WTC11 (cell line): ENCODE data around the gene CLSTN2. TPM values are rescaled to one million over a fixed set of nuclear protein-coding genes. Genes with fewer than 3 reads are reported as not detected.

Experiments used
- ATAC-seq: fragments of 200-7000 bp; cut with Tn5 transposase; 2 replicates; pipeline ENCODE4 v1.10.0; 2021; ENCODE audit warnings: mild to moderate bottlenecking, moderate library complexity
- CTCF ChIA-PET: fragments of 300-600 bp; sonication (Branson Sonifier 250); formaldehyde crosslinking; loops from one replicate; lab custom pipeline; 2021; ENCODE audit warnings: antibody characterized with exemption; lab: Charles Lee
- POLR2A ChIA-PET: fragments of 350-600 bp; sonication (Branson Sonifier 250); formaldehyde crosslinking; loops from one replicate; lab custom pipeline; 2021; ENCODE audit warnings: antibody characterized with exemption; lab: Charles Lee
- DNase-seq: peaks from one replicate; pipeline ENCODE4 v3.0.0; 2021; ENCODE audit warnings: low spot score
- H3K27ac Mint-ChIP-seq: 2 replicates; pipeline ENCODE4 v1.8.0; 2021; ENCODE audit warnings: mixed read lengths
- H3K27me3 Mint-ChIP-seq: 2 replicates; pipeline ENCODE4 v1.8.0; 2021; ENCODE audit warnings: low read depth, mild to moderate bottlenecking, moderate library complexity, mixed read lengths
- H3K36me3 Mint-ChIP-seq: 2 replicates; pipeline ENCODE4 v1.8.0; 2021; ENCODE audit warnings: mixed read lengths
- H3K4me1 Mint-ChIP-seq: 2 replicates; pipeline ENCODE4 v1.8.0; 2022; ENCODE audit warnings: mixed read lengths
- H3K4me3 Mint-ChIP-seq: 2 replicates; pipeline ENCODE4 v1.8.0; 2021; ENCODE audit warnings: mild to moderate bottlenecking, moderate library complexity, mixed read lengths
- H3K9me3 Mint-ChIP-seq: 2 replicates; pipeline ENCODE4 v1.8.0; 2021; ENCODE audit warnings: mixed read lengths
- CREM ChIP-seq: sonication (generic); formaldehyde crosslinking; IDR thresholded peaks from 2 replicates; pipeline ENCODE4 v1.8.1; 2022; ENCODE audit warnings: mild to moderate bottlenecking, missing genetic modification reagents, moderate library complexity
- FOXK1 ChIP-seq: sonication (generic); formaldehyde crosslinking; IDR thresholded peaks from 2 replicates; pipeline ENCODE4 v1.8.0; 2022; ENCODE audit warnings: mild to moderate bottlenecking, moderate library complexity, missing genetic modification reagents
- FOXP1 ChIP-seq: sonication (generic); formaldehyde crosslinking; IDR thresholded peaks from 2 replicates; pipeline ENCODE4 v1.8.0; 2022; ENCODE audit warnings: missing genetic modification reagents, mild to moderate bottlenecking, moderate library complexity, borderline replicate concordance
- HMGA2 ChIP-seq: fragments of 250-450 bp; sonication (Bioruptor Pico); IDR thresholded peaks from 2 replicates; pipeline ENCODE4 v1.4.0; 2021; ENCODE audit warnings: mild to moderate bottlenecking, moderate library complexity
- MYBL2 ChIP-seq: sonication (generic); formaldehyde crosslinking; IDR thresholded peaks from 2 replicates; pipeline ENCODE4 v1.8.1; 2023; ENCODE audit warnings: mild to moderate bottlenecking, moderate library complexity, missing genetic modification reagents
- NFATC4 ChIP-seq: fragments of 250-450 bp; sonication (Bioruptor Pico); IDR thresholded peaks from 2 replicates; pipeline ENCODE4 v1.9.0; 2021; ENCODE audit warnings: mild to moderate bottlenecking
- NR2C2 ChIP-seq: sonication (generic); formaldehyde crosslinking; IDR thresholded peaks from 2 replicates; pipeline ENCODE4 v1.8.0; 2022; ENCODE audit warnings: mild to moderate bottlenecking, missing genetic modification reagents
- RELA ChIP-seq: sonication (generic); formaldehyde crosslinking; IDR thresholded peaks from 2 replicates; pipeline ENCODE4 v1.8.1; 2022; ENCODE audit warnings: missing genetic modification reagents, mild to moderate bottlenecking, borderline replicate concordance
- TCF7 ChIP-seq: sonication (generic); formaldehyde crosslinking; IDR thresholded peaks from 2 replicates; pipeline ENCODE4 v1.8.0; 2022; ENCODE audit warnings: mild to moderate bottlenecking, low read depth, missing genetic modification reagents, moderate library complexity
- ZNF121 ChIP-seq: sonication (generic); formaldehyde crosslinking; IDR thresholded peaks from 2 replicates; pipeline ENCODE4 v1.8.0; 2023; ENCODE audit warnings: missing genetic modification reagents
- ZNF317 ChIP-seq: sonication (generic); formaldehyde crosslinking; IDR thresholded peaks from 2 replicates; pipeline ENCODE4 v1.8.1; 2023; ENCODE audit warnings: low read depth, mild to moderate bottlenecking, moderate library complexity, missing genetic modification reagents, borderline replicate concordance
- ZNF396 ChIP-seq: fragments of 250-450 bp; sonication (Bioruptor Pico); IDR thresholded peaks from 2 replicates; pipeline ENCODE4 v1.8.0; 2021; ENCODE audit warnings: mild to moderate bottlenecking, moderate library complexity, borderline replicate concordance
- ZNF416 ChIP-seq: fragments of 250-450 bp; sonication (Bioruptor Pico); IDR thresholded peaks from 2 replicates; pipeline ENCODE4 v1.9.0; 2021; ENCODE audit warnings: mild to moderate bottlenecking, inconsistent platforms
- ZNF423 ChIP-seq: fragments of 250-450 bp; sonication (Bioruptor Pico); IDR thresholded peaks from 2 replicates; pipeline ENCODE4 v2.1.2; 2022; ENCODE audit warnings: mild to moderate bottlenecking, moderate library complexity
- ZNF671 ChIP-seq: fragments of 250-450 bp; sonication (Bioruptor Pico); IDR thresholded peaks from 2 replicates; pipeline ENCODE4 v1.8.0; 2021; ENCODE audit warnings: mild to moderate bottlenecking
- total RNA-seq: library from RNA; stranded (reverse); gene quantifications from 3 replicates; pipeline ENCODE4 v1.2.3, GENCODE V29; 2021
- TF ChIP-seq, protein P1 (sequence below): fragments of 250-450 bp; sonication (Bioruptor Pico); IDR thresholded peaks from 2 replicates; pipeline ENCODE4 v1.9.0; 2021; ENCODE audit warnings: mild to moderate bottlenecking, borderline replicate concordance
- TF ChIP-seq, protein P2 (sequence below): sonication (generic); formaldehyde crosslinking; IDR thresholded peaks from 2 replicates; pipeline ENCODE4 v1.8.1; 2023; ENCODE audit warnings: mild to moderate bottlenecking, moderate library complexity, missing genetic modification reagents
- TF ChIP-seq, protein P3 (sequence below): sonication (generic); formaldehyde crosslinking; conservative IDR thresholded peaks from 2 replicates; pipeline ENCODE4 v1.8.1; 2022; ENCODE audit warnings: mild to moderate bottlenecking, missing genetic modification reagents
- TF ChIP-seq, protein P4 (sequence below): sonication (generic); formaldehyde crosslinking; IDR thresholded peaks from 2 replicates; pipeline ENCODE4 v1.8.0; 2022; ENCODE audit warnings: mild to moderate bottlenecking, missing genetic modification reagents
- TF ChIP-seq, protein P5 (sequence below): sonication (generic); formaldehyde crosslinking; IDR thresholded peaks from 2 replicates; pipeline ENCODE4 v1.8.1; 2023; ENCODE audit warnings: mild to moderate bottlenecking, missing genetic modification reagents
- TF ChIP-seq, protein P6 (sequence below): sonication (generic); formaldehyde crosslinking; IDR thresholded peaks from 2 replicates; pipeline ENCODE4 v1.8.1; 2022; ENCODE audit warnings: mild to moderate bottlenecking, missing genetic modification reagents, moderate library complexity, borderline replicate concordance
- TF ChIP-seq, protein P7 (sequence below): sonication (generic); formaldehyde crosslinking; IDR thresholded peaks from 2 replicates; pipeline ENCODE4 v1.8.0; 2022; ENCODE audit warnings: mild to moderate bottlenecking, missing genetic modification reagents

The CLSTN2 gene
- total RNA-seq, 1 experiment from 2014 or later: 0.35 TPM

DNA sequence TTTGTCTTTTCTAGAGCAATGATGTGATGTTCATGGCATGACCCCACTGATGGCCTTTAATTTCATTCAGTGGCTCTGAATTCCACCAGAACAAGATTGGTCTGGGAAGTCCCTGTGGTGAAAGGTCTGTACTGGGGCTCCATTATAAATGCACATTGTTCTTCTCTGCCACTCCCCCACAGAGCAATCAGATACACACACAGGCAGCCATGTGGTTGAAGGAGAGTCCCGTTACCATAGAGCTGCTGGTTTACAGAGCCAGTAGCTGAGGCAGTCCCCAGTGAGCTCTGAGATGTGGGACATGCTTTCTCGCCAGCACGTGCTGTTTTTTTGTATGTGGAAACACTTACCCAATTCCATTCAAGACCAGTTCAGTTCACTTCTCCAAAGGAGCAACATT is 570.2 kb downstream of the CLSTN2 start (continued):
- TF ChIP-seq, protein P1, sequence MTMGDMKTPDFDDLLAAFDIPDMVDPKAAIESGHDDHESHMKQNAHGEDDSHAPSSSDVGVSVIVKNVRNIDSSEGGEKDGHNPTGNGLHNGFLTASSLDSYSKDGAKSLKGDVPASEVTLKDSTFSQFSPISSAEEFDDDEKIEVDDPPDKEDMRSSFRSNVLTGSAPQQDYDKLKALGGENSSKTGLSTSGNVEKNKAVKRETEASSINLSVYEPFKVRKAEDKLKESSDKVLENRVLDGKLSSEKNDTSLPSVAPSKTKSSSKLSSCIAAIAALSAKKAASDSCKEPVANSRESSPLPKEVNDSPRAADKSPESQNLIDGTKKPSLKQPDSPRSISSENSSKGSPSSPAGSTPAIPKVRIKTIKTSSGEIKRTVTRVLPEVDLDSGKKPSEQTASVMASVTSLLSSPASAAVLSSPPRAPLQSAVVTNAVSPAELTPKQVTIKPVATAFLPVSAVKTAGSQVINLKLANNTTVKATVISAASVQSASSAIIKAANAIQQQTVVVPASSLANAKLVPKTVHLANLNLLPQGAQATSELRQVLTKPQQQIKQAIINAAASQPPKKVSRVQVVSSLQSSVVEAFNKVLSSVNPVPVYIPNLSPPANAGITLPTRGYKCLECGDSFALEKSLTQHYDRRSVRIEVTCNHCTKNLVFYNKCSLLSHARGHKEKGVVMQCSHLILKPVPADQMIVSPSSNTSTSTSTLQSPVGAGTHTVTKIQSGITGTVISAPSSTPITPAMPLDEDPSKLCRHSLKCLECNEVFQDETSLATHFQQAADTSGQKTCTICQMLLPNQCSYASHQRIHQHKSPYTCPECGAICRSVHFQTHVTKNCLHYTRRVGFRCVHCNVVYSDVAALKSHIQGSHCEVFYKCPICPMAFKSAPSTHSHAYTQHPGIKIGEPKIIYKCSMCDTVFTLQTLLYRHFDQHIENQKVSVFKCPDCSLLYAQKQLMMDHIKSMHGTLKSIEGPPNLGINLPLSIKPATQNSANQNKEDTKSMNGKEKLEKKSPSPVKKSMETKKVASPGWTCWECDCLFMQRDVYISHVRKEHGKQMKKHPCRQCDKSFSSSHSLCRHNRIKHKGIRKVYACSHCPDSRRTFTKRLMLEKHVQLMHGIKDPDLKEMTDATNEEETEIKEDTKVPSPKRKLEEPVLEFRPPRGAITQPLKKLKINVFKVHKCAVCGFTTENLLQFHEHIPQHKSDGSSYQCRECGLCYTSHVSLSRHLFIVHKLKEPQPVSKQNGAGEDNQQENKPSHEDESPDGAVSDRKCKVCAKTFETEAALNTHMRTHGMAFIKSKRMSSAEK: no peak

DNA sequence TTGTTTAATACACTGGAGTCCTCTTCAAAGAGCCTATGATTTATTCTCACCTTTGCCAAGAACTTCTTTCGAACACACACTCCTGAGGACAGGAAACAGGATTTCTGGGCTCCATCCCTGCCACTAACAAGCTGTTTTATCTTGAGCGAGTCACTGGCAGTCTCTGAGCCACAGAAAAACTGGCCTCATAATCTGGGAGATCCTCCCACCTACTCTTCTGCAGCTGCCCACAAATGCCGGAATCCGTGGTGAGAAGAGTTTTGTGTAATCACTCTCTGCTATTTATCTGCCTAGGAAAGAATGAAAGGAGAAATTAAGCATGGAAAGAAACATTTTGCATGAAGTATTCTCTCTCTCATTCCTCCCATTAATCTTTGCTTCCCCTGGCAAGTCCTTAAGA is 570.9 kb downstream of the CLSTN2 start:
- no peaks in the 10 kb centered on the region for H3K36me3 Mint-ChIP-seq
- no peaks in the 10 kb centered on the region for H3K9me3 Mint-ChIP-seq
- no peak overlapping the region for H3K27ac Mint-ChIP-seq
- peaks cover 62% of the 10 kb centered on the region for H3K4me1 Mint-ChIP-seq
- no peak overlapping the region for H3K4me3 Mint-ChIP-seq
- TF ChIP-seq ZNF671 (CRISPR knock-in tag): no peak
- no peak for TF ChIP-seq ZNF396 (CRISPR knock-in tag)
- no peak for TF ChIP-seq ZNF416 (CRISPR knock-in tag)
- no peak for TF ChIP-seq NFATC4
- no peak for TF ChIP-seq TCF7 (CRISPR knock-in tag)
- TF ChIP-seq, protein P2, sequence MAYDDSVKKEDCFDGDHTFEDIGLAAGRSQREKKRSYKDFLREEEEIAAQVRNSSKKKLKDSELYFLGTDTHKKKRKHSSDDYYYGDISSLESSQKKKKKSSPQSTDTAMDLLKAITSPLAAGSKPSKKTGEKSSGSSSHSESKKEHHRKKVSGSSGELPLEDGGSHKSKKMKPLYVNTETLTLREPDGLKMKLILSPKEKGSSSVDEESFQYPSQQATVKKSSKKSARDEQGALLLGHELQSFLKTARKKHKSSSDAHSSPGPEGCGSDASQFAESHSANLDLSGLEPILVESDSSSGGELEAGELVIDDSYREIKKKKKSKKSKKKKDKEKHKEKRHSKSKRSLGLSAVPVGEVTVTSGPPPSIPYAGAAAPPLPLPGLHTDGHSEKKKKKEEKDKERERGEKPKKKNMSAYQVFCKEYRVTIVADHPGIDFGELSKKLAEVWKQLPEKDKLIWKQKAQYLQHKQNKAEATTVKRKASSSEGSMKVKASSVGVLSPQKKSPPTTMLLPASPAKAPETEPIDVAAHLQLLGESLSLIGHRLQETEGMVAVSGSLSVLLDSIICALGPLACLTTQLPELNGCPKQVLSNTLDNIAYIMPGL (CRISPR knock-in tag): no peak
- no peak for TF ChIP-seq ZNF317 (CRISPR knock-in tag)
- CTCF ChIA-PET: interaction anchor here (0.8 kb wide), 1 partner anchor 15 kb away, joined by 3 read pairs; no protein-coding TSS in a partner anchor
- no peaks in the 10 kb centered on the region; the same call in 1 of the 2 replicates for H3K27me3 Mint-ChIP-seq
- DNase-seq (no peak), ATAC-seq (no peak)
- POLR2A ChIA-PET: no interaction called here

DNA sequence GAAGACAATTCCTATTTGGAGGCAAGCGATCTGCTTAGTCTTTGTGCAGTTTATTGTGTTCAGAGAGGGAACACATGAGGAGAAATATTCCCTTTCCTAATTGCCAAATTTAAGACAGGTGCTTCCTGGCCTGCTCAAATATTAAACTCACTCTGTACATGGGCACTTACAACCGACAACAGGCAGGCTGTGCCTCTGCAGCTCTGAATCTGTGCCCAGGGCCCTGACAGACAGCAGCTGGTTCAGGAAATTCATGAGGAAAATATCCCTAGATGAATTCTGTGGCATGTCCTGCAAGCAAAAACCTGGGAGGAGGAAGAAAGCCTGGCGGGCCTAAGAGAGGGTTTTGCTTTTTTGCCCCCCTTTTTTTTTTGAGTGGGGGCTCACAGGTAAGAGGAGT is 573.6 kb downstream of the CLSTN2 start:
- H3K4me3 Mint-ChIP-seq: no peak overlapping the region
- ATAC-seq: no peak
- no peaks in the 10 kb centered on the region for H3K36me3 Mint-ChIP-seq
- DNase-seq: no peak
- H3K27me3 Mint-ChIP-seq: no peaks in the 10 kb centered on the region
- no peak overlapping the region for H3K27ac Mint-ChIP-seq
- POLR2A ChIA-PET: no interaction called here
- TF ChIP-seq FOXK1 (no peak), RELA (CRISPR knock-in tag) (no peak), MYBL2 (no peak), NR2C2 (CRISPR knock-in tag) (no peak), CREM (CRISPR knock-in tag) (no peak), FOXP1 (no peak)
- TF ChIP-seq, protein P3, sequence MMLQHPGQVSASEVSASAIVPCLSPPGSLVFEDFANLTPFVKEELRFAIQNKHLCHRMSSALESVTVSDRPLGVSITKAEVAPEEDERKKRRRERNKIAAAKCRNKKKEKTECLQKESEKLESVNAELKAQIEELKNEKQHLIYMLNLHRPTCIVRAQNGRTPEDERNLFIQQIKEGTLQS: no peak
- TF ChIP-seq, all 79 proteins: peak for 0
- CTCF ChIA-PET: no interaction called here
- Mint-ChIP-seq H3K9me3 (peaks cover 12% of the 10 kb centered on the region), H3K4me1 (peaks cover 65% of the 10 kb centered on the region)

DNA sequence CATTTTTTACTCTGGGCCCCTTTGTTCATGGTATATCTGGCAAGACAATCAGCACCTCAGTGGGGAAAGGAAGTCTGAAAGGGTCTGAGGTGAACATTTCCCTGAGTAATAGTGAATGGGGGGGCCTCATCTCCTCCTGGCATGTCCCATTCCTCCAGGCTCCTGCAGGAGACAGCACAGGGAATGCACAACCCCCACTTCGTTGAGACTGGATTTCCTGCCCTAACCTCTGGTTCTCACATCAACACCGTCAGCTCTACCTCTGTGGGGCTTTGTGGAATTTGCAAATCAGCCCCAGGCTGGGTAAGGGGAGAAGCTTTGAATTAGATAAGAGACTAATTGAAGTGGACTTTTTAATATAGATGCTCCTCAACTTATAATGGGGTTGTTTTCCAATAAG is 574.5 kb downstream of the CLSTN2 start:
- Mint-ChIP-seq H3K4me1 (peaks cover 62% of the 10 kb centered on the region), H3K27ac (no peak overlapping the region), H3K36me3 (no peaks in the 10 kb centered on the region), H3K9me3 (peaks cover 12% of the 10 kb centered on the region), H3K4me3 (no peak overlapping the region), H3K27me3 (no peaks in the 10 kb centered on the region)
- POLR2A ChIA-PET: no interaction called here
- CTCF ChIA-PET: no interaction called here
- DNase-seq: peak; percentile 33
- ATAC-seq: peak; percentile 74
- TF ChIP-seq, protein P4, sequence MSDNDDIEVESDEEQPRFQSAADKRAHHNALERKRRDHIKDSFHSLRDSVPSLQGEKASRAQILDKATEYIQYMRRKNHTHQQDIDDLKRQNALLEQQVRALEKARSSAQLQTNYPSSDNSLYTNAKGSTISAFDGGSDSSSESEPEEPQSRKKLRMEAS (CRISPR knock-in tag): no peak
- TF ChIP-seq, protein P5, sequence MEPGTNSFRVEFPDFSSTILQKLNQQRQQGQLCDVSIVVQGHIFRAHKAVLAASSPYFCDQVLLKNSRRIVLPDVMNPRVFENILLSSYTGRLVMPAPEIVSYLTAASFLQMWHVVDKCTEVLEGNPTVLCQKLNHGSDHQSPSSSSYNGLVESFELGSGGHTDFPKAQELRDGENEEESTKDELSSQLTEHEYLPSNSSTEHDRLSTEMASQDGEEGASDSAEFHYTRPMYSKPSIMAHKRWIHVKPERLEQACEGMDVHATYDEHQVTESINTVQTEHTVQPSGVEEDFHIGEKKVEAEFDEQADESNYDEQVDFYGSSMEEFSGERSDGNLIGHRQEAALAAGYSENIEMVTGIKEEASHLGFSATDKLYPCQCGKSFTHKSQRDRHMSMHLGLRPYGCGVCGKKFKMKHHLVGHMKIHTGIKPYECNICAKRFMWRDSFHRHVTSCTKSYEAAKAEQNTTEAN: no peak
- no peak for TF ChIP-seq HMGA2 (CRISPR knock-in tag)
- TF ChIP-seq, protein P6, sequence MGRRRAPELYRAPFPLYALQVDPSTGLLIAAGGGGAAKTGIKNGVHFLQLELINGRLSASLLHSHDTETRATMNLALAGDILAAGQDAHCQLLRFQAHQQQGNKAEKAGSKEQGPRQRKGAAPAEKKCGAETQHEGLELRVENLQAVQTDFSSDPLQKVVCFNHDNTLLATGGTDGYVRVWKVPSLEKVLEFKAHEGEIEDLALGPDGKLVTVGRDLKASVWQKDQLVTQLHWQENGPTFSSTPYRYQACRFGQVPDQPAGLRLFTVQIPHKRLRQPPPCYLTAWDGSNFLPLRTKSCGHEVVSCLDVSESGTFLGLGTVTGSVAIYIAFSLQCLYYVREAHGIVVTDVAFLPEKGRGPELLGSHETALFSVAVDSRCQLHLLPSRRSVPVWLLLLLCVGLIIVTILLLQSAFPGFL: no peak
- TF ChIP-seq ZNF121 (CRISPR knock-in tag): no peak
- no peak for TF ChIP-seq ZNF423 (CRISPR knock-in tag)
- TF ChIP-seq, protein P7, sequence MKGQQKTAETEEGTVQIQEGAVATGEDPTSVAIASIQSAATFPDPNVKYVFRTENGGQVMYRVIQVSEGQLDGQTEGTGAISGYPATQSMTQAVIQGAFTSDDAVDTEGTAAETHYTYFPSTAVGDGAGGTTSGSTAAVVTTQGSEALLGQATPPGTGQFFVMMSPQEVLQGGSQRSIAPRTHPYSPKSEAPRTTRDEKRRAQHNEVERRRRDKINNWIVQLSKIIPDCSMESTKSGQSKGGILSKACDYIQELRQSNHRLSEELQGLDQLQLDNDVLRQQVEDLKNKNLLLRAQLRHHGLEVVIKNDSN (CRISPR knock-in tag): no peak
